Activated B cell treated with CpG ODN at 0.5 μM for 24 hours (primary cell): ENCODE results near the gene PLEKHG2. TPM values are rescaled to one million over a fixed set of nuclear protein-coding genes. Genes with fewer than 3 reads are reported as not detected.
"Not testable (repeated sequence)": the region's sequence is repeated elsewhere in the genome, so short reads cannot be mapped to it uniquely, and the experiment has no call there.

Experiments
- ATAC-seq: fragments of 200-7000 bp; cut with Tn5 transposase; one replicate; pipeline ENCODE4 v1.10.0; 2021; ENCODE audit warnings: low read depth, mild to moderate bottlenecking, moderate library complexity
- CTCF ChIA-PET: fragments of 350-600 bp; sonication (Branson Sonifier 250); formaldehyde crosslinking; loops from one replicate; lab custom pipeline; 2021; ENCODE audit warnings: antibody characterized with exemption; lab: Charles Lee
- POLR2A ChIA-PET: fragments of 350-600 bp; sonication (Branson Sonifier 250); formaldehyde crosslinking; loops from one replicate; lab custom pipeline; 2021; ENCODE audit warnings: antibody characterized with exemption; lab: Charles Lee
- DNase-seq: peaks from one replicate; pipeline ENCODE4 v3.0.0; 2022
- H3K27ac Mint-ChIP-seq: one replicate; pipeline ENCODE4 v1.8.0; 2020; ENCODE audit warnings: mixed read lengths
- H3K27me3 Mint-ChIP-seq: one replicate; pipeline ENCODE4 v1.8.0; 2021; ENCODE audit warnings: mixed read lengths
- H3K36me3 Mint-ChIP-seq: one replicate; pipeline ENCODE4 v1.8.0; 2021; ENCODE audit warnings: low read depth, mixed read lengths
- H3K4me1 Mint-ChIP-seq: one replicate; pipeline ENCODE4 v1.8.0; 2021; ENCODE audit warnings: mixed read lengths
- H3K4me3 Mint-ChIP-seq: one replicate; pipeline ENCODE4 v1.8.0; 2020; ENCODE audit warnings: mild to moderate bottlenecking, mixed read lengths
- H3K9me3 Mint-ChIP-seq: one replicate; pipeline ENCODE4 v1.8.0; 2020; ENCODE audit warnings: mixed read lengths
- CTCF ChIP-seq: fragments of 200-600 bp; IDR thresholded peaks from one replicate; pipeline ENCODE4 v1.8.0; 2022; ENCODE audit warnings: antibody characterized with exemption, mild to moderate bottlenecking
- intact Hi-C: fragments of 100-400 bp; cut with micrococcal nuclease; formaldehyde crosslinking; loops from one replicate; pipeline ENCODE4 v1.15.1; 2024
- total RNA-seq: library from RNA; stranded (reverse); gene quantifications from 2 replicates; pipeline ENCODE4 v1.2.3, GENCODE V29; 2022

Gene PLEKHG2
- total RNA-seq, 1 donor from 2014 or later, result 125 TPM

GRCh38 chr19:39375929-39376328 is 36.5 kb upstream of the PLEKHG2 start:
- Mint-ChIP-seq H3K4me1 (no peaks in the 10 kb centered on the region), H3K27ac (no peak overlapping the region), H3K27me3 (no peaks in the 10 kb centered on the region), H3K9me3 (no peaks in the 10 kb centered on the region), H3K4me3 (no peak overlapping the region), H3K36me3 (peaks cover 76% of the 10 kb centered on the region)
- DNase-seq (no peak), ATAC-seq (no peak)
- intact Hi-C loops, result no loop called here
- ChIA-PET CTCF (no interaction called here), POLR2A (interaction anchor here (1.1 kb wide), 1 partner anchor 15 kb away, joined by 3 read pairs; the partner anchor contains the start of gene MED29)
- TF ChIP-seq CTCF, result no peak

GRCh38 chr19:39377373-39378362 is 34.8 kb upstream of the PLEKHG2 start:
- no peak for DNase-seq
- Mint-ChIP-seq H3K27me3 (no peaks in the 10 kb centered on the region), H3K4me3 (no peak overlapping the region), H3K36me3 (peaks cover 82% of the 10 kb centered on the region), H3K9me3 (no peaks in the 10 kb centered on the region), H3K4me1 (no peaks in the 10 kb centered on the region), H3K27ac (no peak overlapping the region)
- TF ChIP-seq CTCF, result no peak
- POLR2A ChIA-PET, result no interaction called here
- intact Hi-C loops, result no loop called here
- no peak for ATAC-seq
- CTCF ChIA-PET, result interaction anchor here (1.1 kb wide), 1 partner anchor 24 kb away, joined by 3 read pairs; no protein-coding TSS in a partner anchor

- POLR2A ChIA-PET, CTCF ChIA-PET, DNase-seq, intact Hi-C loops, H3K4me1 Mint-ChIP-seq, H3K9me3 Mint-ChIP-seq, H3K27me3 Mint-ChIP-seq, ATAC-seq, H3K27ac Mint-ChIP-seq, H3K4me3 Mint-ChIP-seq: not testable (repeated sequence)
- H3K36me3 Mint-ChIP-seq, result peaks cover 92% of the 10 kb centered on the region
These were observed 33.1 kb upstream of the PLEKHG2 start for GRCh38 chr19:39379366-39379765.

- Mint-ChIP-seq H3K4me1 (no peaks in the 10 kb centered on the region), H3K9me3 (no peaks in the 10 kb centered on the region), H3K36me3 (peaks cover 93% of the 10 kb centered on the region), H3K27ac (no peak overlapping the region), H3K27me3 (no peaks in the 10 kb centered on the region), H3K4me3 (no peak overlapping the region)
- POLR2A ChIA-PET, result no interaction called here
- DNase-seq, result no peak
- intact Hi-C loops, result no loop called here
- TF ChIP-seq CTCF, result no peak
- ATAC-seq, result no peak
- CTCF ChIA-PET, result no interaction called here
These were observed 32.5 kb upstream of the PLEKHG2 start for GRCh38 chr19:39379865-39380396.

GRCh38 chr19:39380521-39381502 is 31.7 kb upstream of the PLEKHG2 start:
- peaks cover 93% of the 10 kb centered on the region for H3K36me3 Mint-ChIP-seq
- DNase-seq, result no peak
- CTCF ChIA-PET, result no interaction called here
- H3K4me3 Mint-ChIP-seq, result no peak overlapping the region
- TF ChIP-seq CTCF, result no peak
- H3K4me1 Mint-ChIP-seq, result peaks cover 5% of the 10 kb centered on the region
- POLR2A ChIA-PET, result no interaction called here
- H3K27ac Mint-ChIP-seq, result no peak overlapping the region
- intact Hi-C loops, result no loop called here
- H3K9me3 Mint-ChIP-seq, result no peaks in the 10 kb centered on the region
- no peaks in the 10 kb centered on the region for H3K27me3 Mint-ChIP-seq
- ATAC-seq, result no peak
